Stomach smooth muscle (tissue), 2 donors: ENCODE measurements around the gene VTI1A.

Experiments used
- H3K27ac ChIP-seq: one replicate; pipeline ENCODE4 v1.7.0; 2013; ENCODE audit warnings: mild to moderate bottlenecking, low read length, inconsistent platforms
- H3K27me3 ChIP-seq, 2 donors: one replicate each; pipeline ENCODE4 v1.7.0; 2013; ENCODE audit warnings: low read length in 2 of 2; ENCODE audit not compliant: insufficient read depth in 2 of 2, control insufficient read depth in 1 of 2
- H3K36me3 ChIP-seq, 2 donors: one replicate each; pipeline ENCODE4 v1.7.0; 2013; ENCODE audit warnings: low read length in 2 of 2; ENCODE audit not compliant: control insufficient read depth in 2 of 2, insufficient read depth in 2 of 2
- H3K4me1 ChIP-seq: one replicate; pipeline ENCODE4 v1.7.0; 2013; ENCODE audit warnings: low read length; ENCODE audit not compliant: control insufficient read depth, insufficient read depth
- H3K4me3 ChIP-seq, 2 donors: one replicate each; pipeline ENCODE4 v1.7.0; 2013; ENCODE audit warnings: low read length in 2 of 2
- H3K9ac ChIP-seq, 2 donors: one replicate each; pipeline ENCODE4 v1.7.0; 2013; ENCODE audit warnings: low read length in 2 of 2, mild to moderate bottlenecking in 1 of 2
- H3K9me3 ChIP-seq, 2 donors: one replicate each; pipeline ENCODE4 v1.7.0; 2013; ENCODE audit warnings: low read length in 2 of 2; ENCODE audit not compliant: control insufficient read depth in 2 of 2
- donor health status: healthy.
- donor health status: Pancreatic carcinoma.

Gene VTI1A

DNA sequence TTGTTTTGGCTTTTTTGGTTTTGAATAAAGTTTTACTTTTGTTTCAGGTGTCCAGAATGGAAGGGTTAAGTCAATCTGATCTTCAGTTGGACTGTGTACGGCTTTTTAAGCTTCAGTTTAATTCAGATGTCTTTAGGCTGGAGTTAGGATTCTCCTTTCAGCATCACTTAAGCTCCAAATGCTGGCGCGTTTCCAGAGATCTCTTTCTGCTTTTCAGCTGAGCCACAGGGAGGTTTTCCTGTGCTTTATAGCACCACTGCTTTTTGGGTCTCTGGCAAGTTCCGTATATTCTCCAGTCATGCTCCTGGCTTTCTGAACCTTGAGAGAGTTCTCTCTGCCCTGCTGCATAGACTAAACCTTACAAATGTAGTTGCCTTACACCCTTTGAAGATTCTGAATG is 60.0 kb downstream of the VTI1A start:
- H3K4me1 ChIP-seq: no peaks in the 10 kb centered on the region
- no peak overlapping the region for H3K4me3 ChIP-seq
- no peaks in the 10 kb centered on the region for H3K27me3 ChIP-seq
- H3K9ac ChIP-seq: no peak overlapping the region
- no peaks in the 10 kb centered on the region for H3K36me3 ChIP-seq
- no peaks in the 10 kb centered on the region for H3K9me3 ChIP-seq
- no peak overlapping the region for H3K27ac ChIP-seq

GRCh38 chr10:112507988-112508387 is 61.0 kb downstream of the VTI1A start:
- Histone ChIP-seq H3K36me3 (no peaks in the 10 kb centered on the region), H3K27me3 (no peaks in the 10 kb centered on the region), H3K9ac (no peak overlapping the region), H3K4me1 (no peaks in the 10 kb centered on the region), H3K9me3 (no peaks in the 10 kb centered on the region), H3K4me3 (no peak overlapping the region), H3K27ac (no peak overlapping the region)

DNA sequence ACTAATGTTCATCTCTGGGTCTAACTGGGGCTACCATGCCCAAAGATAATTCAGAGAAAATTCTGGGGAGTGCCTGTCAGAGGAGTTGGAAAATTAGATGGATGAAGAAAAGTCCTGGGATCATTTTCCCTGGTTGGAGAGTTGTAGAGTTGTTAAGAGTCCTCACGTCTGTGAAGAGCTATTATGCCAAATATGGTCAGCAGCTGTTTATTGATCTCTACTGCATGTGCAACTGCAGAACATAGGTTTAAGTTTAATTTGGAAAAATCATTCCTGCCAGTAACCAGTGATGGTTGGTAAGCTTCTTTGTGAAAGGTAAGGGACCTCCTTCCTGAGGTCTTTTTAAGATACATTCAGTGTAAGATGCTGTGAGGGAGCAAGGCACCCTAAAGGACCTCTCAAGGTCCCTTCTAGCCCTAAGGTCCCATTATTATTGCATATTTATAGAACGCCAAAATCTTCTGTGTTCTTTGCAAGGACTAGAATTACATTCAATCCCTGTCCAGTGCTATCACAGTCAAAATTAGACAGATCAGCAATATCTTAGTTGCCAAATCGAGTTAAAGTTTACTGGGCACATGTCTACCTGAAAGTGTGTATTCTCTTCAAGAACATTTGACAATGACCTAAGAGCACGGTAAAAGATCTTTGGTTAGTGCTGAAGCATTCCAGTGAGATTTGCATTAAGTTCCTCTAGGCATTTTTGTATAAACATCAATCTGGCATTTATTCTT is 62.7 kb downstream of the VTI1A start:
- no peaks in the 10 kb centered on the region for H3K9me3 ChIP-seq
- H3K4me3 ChIP-seq: no peak overlapping the region
- H3K4me1 ChIP-seq: no peaks in the 10 kb centered on the region
- no peaks in the 10 kb centered on the region for H3K36me3 ChIP-seq
- no peak overlapping the region for H3K27ac ChIP-seq
- H3K27me3 ChIP-seq: no peaks in the 10 kb centered on the region
- H3K9ac ChIP-seq: no peak overlapping the region

- Histone ChIP-seq H3K4me3 (no peak overlapping the region), H3K36me3 (no peaks in the 10 kb centered on the region), H3K27me3 (no peaks in the 10 kb centered on the region), H3K4me1 (no peaks in the 10 kb centered on the region), H3K9me3 (no peaks in the 10 kb centered on the region), H3K27ac (no peak overlapping the region), H3K9ac (no peak overlapping the region)
Observed at GRCh38 chr10:112510384-112510783, 63.4 kb downstream of the VTI1A start.

DNA sequence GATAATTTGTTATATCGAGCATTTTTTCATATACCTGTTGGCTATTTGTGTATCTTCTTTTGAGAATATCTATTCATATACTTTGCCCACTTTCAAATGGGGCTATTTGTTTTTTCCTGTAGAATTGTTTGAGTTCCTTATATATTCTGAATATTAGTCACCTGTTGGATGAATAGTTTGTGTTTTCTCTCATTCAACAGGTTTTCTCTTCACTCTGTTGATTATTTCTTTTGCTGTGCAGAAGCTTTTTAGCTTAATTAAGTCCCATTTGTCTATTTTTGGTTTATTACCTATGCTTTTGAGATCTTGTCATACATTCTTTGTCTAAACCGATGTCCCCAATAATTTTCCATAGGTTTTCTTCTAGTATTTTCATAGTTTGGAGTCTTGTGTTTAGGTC is 65.3 kb downstream of the VTI1A start:
- H3K4me1 ChIP-seq: no peaks in the 10 kb centered on the region
- no peak overlapping the region for H3K27ac ChIP-seq
- no peaks in the 10 kb centered on the region for H3K9me3 ChIP-seq
- no peak overlapping the region for H3K9ac ChIP-seq
- H3K36me3 ChIP-seq: no peaks in the 10 kb centered on the region
- H3K27me3 ChIP-seq: no peaks in the 10 kb centered on the region
- no peak overlapping the region for H3K4me3 ChIP-seq

DNA sequence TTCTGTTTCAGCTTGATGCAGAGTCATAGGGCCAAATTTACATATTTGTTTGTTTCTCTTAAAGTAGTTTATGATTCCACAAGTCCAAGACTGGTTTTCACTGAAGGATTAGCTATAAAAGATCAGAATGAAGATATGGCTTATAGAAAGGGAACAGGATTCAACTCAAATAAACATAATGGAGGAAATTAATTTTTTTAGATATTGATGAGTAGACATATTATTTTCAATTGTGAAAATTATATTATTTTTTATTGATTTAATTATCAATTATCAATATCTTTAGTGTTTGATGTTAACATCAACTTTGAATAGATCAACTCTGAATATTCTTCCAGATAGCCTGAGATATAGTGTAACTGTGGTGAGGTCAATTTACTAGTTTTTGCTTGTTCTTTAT is 68.1 kb downstream of the VTI1A start:
- Histone ChIP-seq H3K4me1 (no peaks in the 10 kb centered on the region), H3K27me3 (no peaks in the 10 kb centered on the region), H3K27ac (no peak overlapping the region), H3K4me3 (no peak overlapping the region), H3K9me3 (no peaks in the 10 kb centered on the region), H3K9ac (no peak overlapping the region), H3K36me3 (no peaks in the 10 kb centered on the region)

DNA sequence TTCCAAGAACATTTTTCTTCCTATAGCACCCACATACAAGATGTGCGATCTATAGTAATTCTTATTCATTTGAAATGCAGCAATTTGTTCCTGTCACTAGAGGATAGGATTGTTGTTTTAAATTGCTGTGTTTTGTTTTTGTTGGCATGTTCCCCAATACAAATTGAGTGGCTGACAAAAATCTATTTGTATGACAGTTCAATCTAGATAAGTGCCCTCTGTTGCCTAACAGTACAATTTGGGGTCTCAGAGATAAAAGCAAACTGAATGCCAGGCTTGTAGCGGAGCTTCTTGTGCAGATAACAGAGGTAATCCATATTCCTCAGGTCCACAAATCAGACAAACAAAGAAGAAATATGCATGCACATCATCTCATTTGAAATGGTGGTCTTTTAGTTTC is 68.8 kb downstream of the VTI1A start:
- Histone ChIP-seq H3K36me3 (no peaks in the 10 kb centered on the region), H3K9ac (no peak overlapping the region), H3K4me1 (no peaks in the 10 kb centered on the region), H3K27ac (no peak overlapping the region), H3K4me3 (no peak overlapping the region), H3K9me3 (no peaks in the 10 kb centered on the region), H3K27me3 (no peaks in the 10 kb centered on the region)

GRCh38 chr10:112517451-112517862 is 70.4 kb downstream of the VTI1A start:
- no peak overlapping the region for H3K9ac ChIP-seq
- H3K4me3 ChIP-seq: no peak overlapping the region
- no peaks in the 10 kb centered on the region for H3K4me1 ChIP-seq
- no peaks in the 10 kb centered on the region for H3K9me3 ChIP-seq
- H3K27me3 ChIP-seq: no peaks in the 10 kb centered on the region
- H3K36me3 ChIP-seq: no peaks in the 10 kb centered on the region
- H3K27ac ChIP-seq: no peak overlapping the region

GRCh38 chr10:112519133-112519761 is 72.2 kb downstream of the VTI1A start:
- Histone ChIP-seq H3K9me3 (no peaks in the 10 kb centered on the region), H3K4me3 (no peak overlapping the region), H3K36me3 (no peaks in the 10 kb centered on the region), H3K9ac (no peak overlapping the region), H3K27me3 (no peaks in the 10 kb centered on the region), H3K27ac (no peak overlapping the region), H3K4me1 (no peaks in the 10 kb centered on the region)

GRCh38 chr10:112520914-112521313 is 73.9 kb downstream of the VTI1A start:
- Histone ChIP-seq H3K4me3 (no peak overlapping the region), H3K27me3 (no peaks in the 10 kb centered on the region), H3K9ac (no peak overlapping the region), H3K4me1 (no peaks in the 10 kb centered on the region), H3K9me3 (no peaks in the 10 kb centered on the region), H3K36me3 (no peaks in the 10 kb centered on the region), H3K27ac (no peak overlapping the region)

GRCh38 chr10:112524641-112525040 is 77.6 kb downstream of the VTI1A start:
- H3K4me3 ChIP-seq: no peak overlapping the region
- no peaks in the 10 kb centered on the region for H3K4me1 ChIP-seq
- H3K27me3 ChIP-seq: no peaks in the 10 kb centered on the region

More at GRCh38 chr10:112524641-112525040, 77.6 kb downstream of the VTI1A start:
- Histone ChIP-seq H3K27ac (no peak overlapping the region), H3K9me3 (no peaks in the 10 kb centered on the region), H3K9ac (no peak overlapping the region), H3K36me3 (no peaks in the 10 kb centered on the region)
